Endothelial cell of hepatic sinusoid (primary cell): Measurements from ENCODE around the gene IL2RG.

Experiments used
- in situ Hi-C: cut with HindIII; loops from 2 replicates; pipeline ENCODE4 v1.10.0; 2017; ENCODE audit warnings: low sequenced_read_pairs

Gene IL2RG

GRCh38 chrX:71081330-71082123 lies 29.9 kb downstream of the IL2RG start:
- in situ Hi-C loops: no loop called here

- in situ Hi-C loops: loop anchor here (25.0 kb wide), 1 partner anchor 92 kb away; no protein-coding TSS in a partner anchor
Observed at GRCh38 chrX:71070531-71070930, 40.8 kb downstream of the IL2RG start.

GRCh38 chrX:71068044-71068918 lies 43.1 kb downstream of the IL2RG start, which contains the start of gene SNX12:
Gene SNX12, minus strand, starts transcription at chrX:71068334. Its CDS starts 28 bp downstream, at chrX:71068306.
- in situ Hi-C loops: loop anchor here (25.0 kb wide), 1 partner anchor 94 kb away; no protein-coding TSS in a partner anchor

GRCh38 chrX:71067712-71068043 lies 43.7 kb downstream of the IL2RG start:
- in situ Hi-C loops: loop anchor here (25.0 kb wide), 1 partner anchor 95 kb away; no protein-coding TSS in a partner anchor

GRCh38 chrX:71067089-71067488 lies 44.3 kb downstream of the IL2RG start:
- in situ Hi-C loops: loop anchor here (25.0 kb wide), 1 partner anchor 95 kb away; no protein-coding TSS in a partner anchor

GRCh38 chrX:71060127-71060526 lies 51.2 kb downstream of the IL2RG start:
- in situ Hi-C loops: loop anchor here (25.0 kb wide), 1 partner anchor 102 kb away; no protein-coding TSS in a partner anchor

GRCh38 chrX:71057848-71058530 lies 53.4 kb downstream of the IL2RG start:
- in situ Hi-C loops: loop anchor here (25.0 kb wide), 1 partner anchor 104 kb away; no protein-coding TSS in a partner anchor
